Spinal cord (tissue), 10 donors: ENCODE measurements around the gene SH2D4B. TPM values are rescaled to one million over a fixed set of nuclear protein-coding genes. Genes with fewer than 3 reads are reported as not detected.
A peak's percentile ranks its signal among the peaks of the same experiment; 100 is the strongest.

Experiments used
- DNase-seq, 6 donors: peaks; one replicate each; pipeline versions ENCODE4 v3.0.0 to v3.0.0-alpha.2; 2013 to 2015; ENCODE audit warnings: low spot score in 6 of 6, low read depth in 4 of 6
- H3K27ac ChIP-seq: one replicate; pipeline ENCODE4 v1.5.1; 2013; ENCODE audit warnings: low read depth, low read length, control low read depth
- H3K27me3 ChIP-seq: one replicate; pipeline ENCODE4 v1.6.1; 2013; ENCODE audit warnings: low read length; ENCODE audit not compliant: control insufficient read depth, insufficient read depth
- H3K36me3 ChIP-seq: one replicate; pipeline ENCODE4 v1.6.1; 2013; ENCODE audit warnings: low read length; ENCODE audit not compliant: control insufficient read depth, insufficient read depth
- H3K4me1 ChIP-seq: one replicate; pipeline ENCODE4 v1.6.1; 2013; ENCODE audit warnings: low read length; ENCODE audit not compliant: control insufficient read depth, insufficient read depth
- H3K4me3 ChIP-seq: one replicate; pipeline ENCODE4 v1.5.1; 2013; ENCODE audit warnings: low read depth, low read length, control low read depth
- H3K9me3 ChIP-seq: one replicate; pipeline ENCODE4 v1.6.1; 2013; ENCODE audit warnings: low read length; ENCODE audit not compliant: control insufficient read depth, insufficient read depth
- WGBS: methylation state at CpG from one replicate; pipeline ENCODE4 v1.1.5; 2013; ENCODE audit warnings: missing lambda C conversion rate; ENCODE audit not compliant: insufficient coverage; 5-methylcytosine and 5-hydroxymethylcytosine counted together
- polyA plus RNA-seq, 2 donors: library from polyadenylated mRNA; unstranded; fragments of 120-200 nt; gene quantifications; one replicate each; pipeline ENCODE4 v1.2.1, GENCODE V29; 2013; ENCODE audit not compliant: insufficient read length in 2 of 2
- total RNA-seq, 2 donors: library from RNA; depleted of rRNA in 1 of 2; stranded (reverse); fragments of 120-200 nt in 1 of 2; fragments of >200 nt in 1 of 2; gene quantifications; one replicate each; pipeline versions ENCODE4 v1.2.3 to v1.2.4, GENCODE V29; 2013 to 2014
- donor health status: healthy.

Gene SH2D4B
- total and polyA plus RNA-seq, 4 donors = 0.11 to 0.35 (median 0.17) TPM

DNA sequence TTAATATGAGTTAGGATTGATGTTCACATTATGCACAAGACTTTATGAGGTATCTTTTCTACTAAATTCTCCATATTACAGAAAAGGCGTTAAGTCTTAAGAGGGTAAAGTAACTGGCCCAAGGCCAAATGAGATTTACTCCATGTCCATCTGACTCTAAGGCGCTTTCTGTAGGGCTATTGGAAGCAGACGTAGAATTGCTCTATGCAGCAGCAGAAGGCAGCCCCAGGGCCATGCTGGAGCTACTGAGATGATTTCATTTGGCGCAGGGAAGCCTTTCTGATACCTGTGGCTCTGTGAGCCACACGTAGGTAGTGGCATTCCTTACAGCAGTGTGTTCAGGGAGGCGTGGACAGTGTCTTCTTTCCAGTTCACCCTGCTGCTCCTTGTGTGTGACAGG is 133.1 kb downstream of the SH2D4B start:
- Histone ChIP-seq H3K4me1 (no peaks in the 10 kb centered on the region), H3K27me3 (no peaks in the 10 kb centered on the region), H3K27ac (no peak overlapping the region), H3K9me3 (no peaks in the 10 kb centered on the region), H3K36me3 (no peaks in the 10 kb centered on the region), H3K4me3 (no peak overlapping the region)
- peak in 1 of 6 donors; percentile 25 for DNase-seq
- WGBS = 71% methylated on average over 5 of the region's 6 CpGs

DNA sequence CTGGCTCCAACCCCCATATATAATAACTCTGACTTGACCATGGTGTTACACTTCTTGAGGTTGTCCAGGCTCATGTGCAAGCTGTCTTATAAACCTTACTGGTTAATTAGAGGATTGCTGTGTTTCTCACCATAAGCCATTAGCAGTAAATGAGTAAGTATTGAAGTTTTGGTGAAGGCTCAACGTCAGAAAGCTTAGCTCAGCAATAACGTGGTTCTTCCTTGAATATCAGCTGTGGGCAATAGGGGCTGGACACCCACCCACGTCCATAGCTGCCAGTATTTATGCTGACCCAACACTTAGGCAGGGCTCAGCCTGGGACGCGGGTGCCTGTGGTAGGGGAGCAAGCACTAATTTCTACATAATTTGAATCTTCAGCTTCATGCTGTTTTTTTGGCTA is 134.1 kb downstream of the SH2D4B start:
- Histone ChIP-seq H3K36me3 (no peaks in the 10 kb centered on the region), H3K4me3 (no peak overlapping the region), H3K4me1 (no peaks in the 10 kb centered on the region), H3K27me3 (no peaks in the 10 kb centered on the region), H3K27ac (no peak overlapping the region), H3K9me3 (peaks cover 1% of the 10 kb centered on the region)
- 83% methylated on average over 2 of the region's 5 CpGs for WGBS
- no peak for DNase-seq

DNA sequence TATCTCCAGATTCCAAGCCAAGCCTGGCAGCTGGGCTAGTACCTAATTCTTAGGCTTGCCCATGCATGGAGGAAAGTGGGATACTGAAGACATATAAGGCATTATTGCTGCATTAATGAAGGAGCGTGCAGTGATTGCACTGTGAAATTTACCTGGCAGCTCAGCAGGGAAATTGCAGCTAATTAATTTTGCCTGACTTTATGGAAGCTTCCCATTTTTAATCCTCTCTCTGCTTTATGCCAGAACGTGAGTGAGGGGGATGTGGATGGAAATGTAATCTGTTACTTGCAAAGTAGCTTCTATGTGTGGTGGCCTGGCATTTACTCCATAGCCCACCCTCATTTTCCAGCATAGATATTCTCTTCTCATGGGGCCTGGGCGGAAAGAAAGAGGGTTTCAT is 134.9 kb downstream of the SH2D4B start:
- Histone ChIP-seq H3K4me3 (no peak overlapping the region), H3K4me1 (no peaks in the 10 kb centered on the region), H3K27me3 (no peaks in the 10 kb centered on the region), H3K27ac (no peak overlapping the region), H3K36me3 (no peaks in the 10 kb centered on the region), H3K9me3 (peaks cover 2% of the 10 kb centered on the region)
- no CpG with 5 or more reads among the region's 3 CpGs for WGBS
- peak in 1 of 6 donors; percentile 89 for DNase-seq

DNA sequence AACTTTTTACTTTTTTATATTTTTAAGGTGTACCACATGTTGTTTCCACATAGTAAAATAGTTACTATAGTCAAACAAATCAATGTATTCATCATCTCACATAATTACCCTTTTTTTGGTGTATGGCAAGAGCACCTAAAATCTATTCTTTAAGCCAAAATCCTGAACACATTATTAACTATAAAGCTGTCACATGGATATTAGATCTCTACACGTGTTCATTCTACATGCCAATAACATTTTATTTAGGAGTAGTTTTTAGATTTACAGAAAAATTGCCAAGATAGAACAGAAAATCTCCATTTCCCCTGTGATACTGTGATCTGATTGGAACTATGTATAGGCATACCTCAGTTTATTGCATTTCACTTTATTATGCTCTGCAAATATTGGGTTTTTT is 137.1 kb downstream of the SH2D4B start:
- peaks cover 2% of the 10 kb centered on the region for H3K9me3 ChIP-seq
- no peaks in the 10 kb centered on the region for H3K36me3 ChIP-seq
- no peak overlapping the region for H3K4me3 ChIP-seq
- no peaks in the 10 kb centered on the region for H3K27me3 ChIP-seq
- H3K4me1 ChIP-seq = no peaks in the 10 kb centered on the region
- DNase-seq = no peak
- no peak overlapping the region for H3K27ac ChIP-seq
- WGBS = no CpG with 5 or more reads among the region's 1 CpG

DNA sequence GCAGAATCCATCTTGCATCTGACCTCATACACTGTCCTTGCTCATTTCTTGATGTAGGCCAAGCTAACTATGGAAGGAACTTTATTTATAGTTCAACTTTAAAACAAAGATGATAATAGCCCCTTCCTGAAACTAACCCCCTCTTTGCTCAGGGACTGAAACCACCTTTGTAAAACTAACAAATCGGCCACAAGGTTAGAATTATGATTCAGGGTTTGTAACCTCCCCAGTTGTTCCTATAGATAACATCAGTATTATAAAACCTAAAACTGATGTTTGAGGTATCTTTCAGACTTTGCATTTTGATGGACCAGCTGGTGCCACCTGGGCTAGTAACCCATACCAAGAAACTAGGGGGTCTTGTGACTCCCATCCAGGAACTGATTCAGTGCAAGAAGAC is 143.4 kb downstream of the SH2D4B start:
- H3K27ac ChIP-seq = no peak overlapping the region
- no CpG with 5 or more reads among the region's 1 CpG for WGBS
- no peak overlapping the region for H3K4me3 ChIP-seq
- H3K9me3 ChIP-seq = peaks cover 2% of the 10 kb centered on the region
- no peaks in the 10 kb centered on the region for H3K36me3 ChIP-seq
- no peaks in the 10 kb centered on the region for H3K27me3 ChIP-seq
- no peak for DNase-seq
- H3K4me1 ChIP-seq = no peaks in the 10 kb centered on the region

DNA sequence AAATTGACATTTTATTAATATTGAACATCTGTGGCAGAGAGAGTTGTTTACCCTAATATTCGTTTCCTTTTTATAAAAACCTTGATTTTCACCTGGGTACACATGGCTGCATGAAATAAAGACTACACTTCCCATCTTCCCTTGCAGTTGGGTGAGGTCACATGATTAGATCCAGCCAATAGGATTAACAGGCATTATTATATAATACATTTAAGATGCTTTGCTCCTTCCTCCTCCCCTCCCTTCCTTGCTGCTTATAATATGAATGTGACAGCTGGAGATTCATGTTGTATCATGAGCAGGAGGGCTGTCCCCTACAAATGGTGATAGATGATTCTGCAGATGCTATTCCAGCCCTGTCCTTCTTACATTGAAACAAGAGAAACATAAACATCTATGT is 146.6 kb downstream of the SH2D4B start:
- peak in 2 of 6 donors; percentile 81 to 86 for DNase-seq
- Histone ChIP-seq H3K27me3 (no peaks in the 10 kb centered on the region), H3K27ac (no peak overlapping the region), H3K4me1 (peaks cover 4% of the 10 kb centered on the region), H3K4me3 (no peak overlapping the region), H3K9me3 (no peaks in the 10 kb centered on the region), H3K36me3 (no peaks in the 10 kb centered on the region)
- WGBS = no CpG with 5 or more reads among the region's 1 CpG

DNA sequence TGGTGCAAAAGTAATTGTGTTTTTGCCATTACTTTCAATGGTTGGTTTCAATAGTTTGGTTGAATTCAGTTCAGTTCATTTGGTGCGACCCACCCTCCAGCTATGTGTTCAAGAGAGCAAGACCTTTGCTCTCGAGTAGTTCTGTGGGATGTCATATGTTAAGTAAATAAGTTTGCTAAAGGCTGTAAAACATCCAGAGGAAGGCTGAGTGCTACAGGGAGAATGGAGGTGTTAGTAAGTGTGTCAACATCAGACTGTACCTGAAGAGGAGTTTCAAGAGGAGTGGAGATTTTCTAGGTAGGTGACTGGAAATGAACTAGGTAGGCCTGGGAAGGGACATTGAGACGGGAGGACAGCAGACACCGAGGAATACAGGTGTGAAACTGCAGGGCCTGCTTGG is 147.7 kb downstream of the SH2D4B start:
- no peak overlapping the region for H3K4me3 ChIP-seq
- WGBS = 88% methylated on average over 4 of the region's 4 CpGs
- DNase-seq = no peak
- H3K27me3 ChIP-seq = no peaks in the 10 kb centered on the region
- peaks cover 4% of the 10 kb centered on the region for H3K4me1 ChIP-seq
- no peaks in the 10 kb centered on the region for H3K36me3 ChIP-seq
- H3K9me3 ChIP-seq = no peaks in the 10 kb centered on the region
- no peak overlapping the region for H3K27ac ChIP-seq

DNA sequence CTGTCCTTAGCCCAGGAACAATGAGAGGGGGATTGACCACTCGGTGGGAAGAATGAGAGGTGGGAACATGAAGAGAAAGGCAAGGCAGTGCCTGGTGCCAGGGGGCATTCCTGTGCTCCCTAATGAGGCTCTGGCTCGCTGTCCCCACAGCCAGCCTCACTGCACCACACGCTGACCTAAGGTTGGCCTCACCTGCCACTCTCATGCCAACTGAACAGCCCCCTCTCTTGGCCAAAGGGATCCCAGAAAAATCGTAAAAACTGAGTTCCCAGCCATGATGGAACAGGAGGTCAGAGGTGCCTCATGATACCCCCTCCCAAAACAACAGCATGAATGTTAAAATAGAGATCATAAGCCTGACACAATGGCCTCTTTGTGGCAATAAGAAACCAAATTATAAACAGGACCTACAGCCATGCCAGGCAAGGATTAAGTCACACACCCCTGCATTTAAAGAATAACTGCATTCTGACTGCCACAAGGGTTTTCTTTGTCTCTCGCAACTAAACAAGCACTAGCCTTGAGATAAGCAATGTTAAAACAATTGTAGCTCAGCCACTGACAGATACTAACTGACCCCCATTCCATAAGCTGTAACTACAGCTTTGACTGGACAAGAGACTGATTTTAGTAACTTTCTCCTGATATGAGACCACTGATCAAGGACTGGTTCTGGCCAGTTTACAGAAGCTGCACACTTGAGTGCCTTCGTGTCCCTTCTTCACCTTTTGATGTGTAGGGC is 149.2 kb downstream of the SH2D4B start:
- Histone ChIP-seq H3K27me3 (no peaks in the 10 kb centered on the region), H3K27ac (no peak overlapping the region), H3K4me1 (peaks cover 4% of the 10 kb centered on the region), H3K36me3 (no peaks in the 10 kb centered on the region), H3K9me3 (no peaks in the 10 kb centered on the region), H3K4me3 (no peak overlapping the region)
- no peak for DNase-seq
- WGBS = 75% methylated on average over 4 of the region's 6 CpGs

DNA sequence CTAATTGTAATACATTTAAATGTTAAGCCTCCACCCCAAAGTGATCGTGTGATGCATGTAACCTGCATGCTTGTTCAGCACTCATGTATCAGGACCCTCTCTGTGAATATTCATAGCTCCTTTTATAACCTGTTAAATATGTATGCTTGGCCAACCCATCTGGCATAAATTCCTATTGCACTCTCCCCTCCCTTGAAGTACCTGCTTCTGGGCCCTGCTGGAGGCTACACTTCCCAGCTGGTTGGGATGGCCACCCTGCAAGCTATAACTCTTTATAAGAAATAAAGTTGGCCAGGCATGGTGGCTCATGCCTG is 149.7 kb downstream of the SH2D4B start:
- no CpG with 5 or more reads among the region's 1 CpG for WGBS
- peaks cover 4% of the 10 kb centered on the region for H3K4me1 ChIP-seq
- H3K4me3 ChIP-seq = no peak overlapping the region
- DNase-seq = no peak
- no peaks in the 10 kb centered on the region for H3K9me3 ChIP-seq
- no peak overlapping the region for H3K27ac ChIP-seq
- no peaks in the 10 kb centered on the region for H3K27me3 ChIP-seq
- H3K36me3 ChIP-seq = no peaks in the 10 kb centered on the region

DNA sequence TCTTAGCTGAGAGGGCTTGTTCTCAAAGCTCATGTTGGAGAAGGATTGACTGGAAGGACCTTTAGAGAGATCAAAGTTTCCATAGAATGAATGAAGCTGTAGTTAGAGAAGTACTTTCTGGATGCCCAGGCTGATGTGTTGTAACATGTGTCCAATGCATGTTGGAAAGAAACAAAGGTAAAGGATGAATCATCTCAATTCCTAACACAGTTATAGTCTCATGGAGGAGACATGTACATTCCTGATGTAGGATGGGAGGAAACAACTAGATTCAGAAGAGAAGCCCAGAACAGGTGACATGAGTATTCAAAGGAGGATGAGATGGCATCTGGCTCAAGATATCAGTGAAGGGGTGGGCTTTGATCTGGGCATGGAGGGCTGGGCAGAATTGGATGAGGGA is 152.7 kb downstream of the SH2D4B start:
- H3K9me3 ChIP-seq = no peaks in the 10 kb centered on the region
- H3K36me3 ChIP-seq = no peaks in the 10 kb centered on the region
- H3K4me1 ChIP-seq = peaks cover 4% of the 10 kb centered on the region
- H3K27ac ChIP-seq = no peak overlapping the region
- no peak for DNase-seq
- H3K27me3 ChIP-seq = no peaks in the 10 kb centered on the region
- no peak overlapping the region for H3K4me3 ChIP-seq
